CD4-positive, alpha-beta T cell (primary cell): Measurements from ENCODE around the gene CST4. TPM values are rescaled to one million over a fixed set of nuclear protein-coding genes. Genes with fewer than 3 reads are reported as not detected.

Experiments
- ATAC-seq: fragments of 200-7000 bp; cut with Tn5 transposase; one replicate; pipeline ENCODE4 v1.10.0; 2022; ENCODE audit warnings: mild to moderate bottlenecking; ENCODE audit not compliant: poor library complexity
- CTCF ChIA-PET: fragments of 350-600 bp; sonication (Branson Sonifier 250); formaldehyde crosslinking; loops from one replicate; lab custom pipeline; 2021; ENCODE audit warnings: antibody characterized with exemption, inconsistent platforms; lab: Charles Lee
- POLR2A ChIA-PET: fragments of 350-600 bp; sonication (Branson Sonifier 250); formaldehyde crosslinking; loops from one replicate; lab custom pipeline; 2021; ENCODE audit warnings: antibody characterized with exemption, inconsistent platforms; lab: Charles Lee
- DNase-seq, 14 experiments: peaks; one replicate each; pipeline ENCODE4 v3.0.0-alpha.2; 2013 to 2020; ENCODE audit warnings: mixed read lengths in 2 of 14
- H3K27ac ChIP-seq, 2 donors: one replicate each; pipeline versions ENCODE4 v1.5.1 to v1.7.0; 2013; ENCODE audit warnings: low read length in 2 of 2, low read depth in 1 of 2, mild to moderate bottlenecking in 1 of 2
- H3K27me3 ChIP-seq, 2 experiments: 1 replicate in 1 of 2; 2 replicates in 1 of 2; pipeline versions ENCODE4 v1.6.1 to v1.7.0; 2013; ENCODE audit warnings: low read length in 2 of 2, control low read depth in 1 of 2, mild to moderate bottlenecking in 1 of 2, moderate library complexity in 1 of 2; ENCODE audit not compliant: insufficient read depth in 2 of 2, control insufficient read depth in 1 of 2
- H3K36me3 ChIP-seq: one replicate; pipeline ENCODE4 v1.6.1; 2013; ENCODE audit warnings: low read length, control low read depth; ENCODE audit not compliant: insufficient read depth
- H3K4me1 ChIP-seq: one replicate; pipeline ENCODE4 v1.6.1; 2013; ENCODE audit warnings: low read length, control low read depth; ENCODE audit not compliant: insufficient read depth
- H3K4me3 ChIP-seq: one replicate; pipeline ENCODE4 v1.5.1; 2013; ENCODE audit warnings: mild to moderate bottlenecking, low read length, moderate library complexity
- H3K9me3 ChIP-seq, 2 experiments: 1 replicate in 1 of 2; 2 replicates in 1 of 2; pipeline versions ENCODE4 v1.6.1 to v1.7.0; 2013; ENCODE audit warnings: low read length in 2 of 2, mild to moderate bottlenecking in 2 of 2, control low read depth in 1 of 2, moderate library complexity in 1 of 2; ENCODE audit not compliant: control insufficient read depth in 1 of 2, insufficient read depth in 1 of 2
- H3K27ac Mint-ChIP-seq: one replicate; pipeline ENCODE4 v1.8.0; 2020; ENCODE audit warnings: mixed read lengths
- H3K27me3 Mint-ChIP-seq: one replicate; pipeline ENCODE4 v1.8.0; 2021; ENCODE audit warnings: mixed read lengths
- H3K36me3 Mint-ChIP-seq: one replicate; pipeline ENCODE4 v1.8.0; 2021; ENCODE audit warnings: low read depth, mixed read lengths
- H3K4me1 Mint-ChIP-seq: one replicate; pipeline ENCODE4 v1.8.0; 2021; ENCODE audit warnings: low read depth, mixed read lengths
- H3K4me3 Mint-ChIP-seq: one replicate; pipeline ENCODE4 v1.8.0; 2020; ENCODE audit warnings: mild to moderate bottlenecking, mixed read lengths
- H3K9me3 Mint-ChIP-seq: one replicate; pipeline ENCODE4 v1.8.0; 2020; ENCODE audit warnings: mixed read lengths
- CTCF ChIP-seq: fragments of 200-600 bp; IDR thresholded peaks from one replicate; pipeline ENCODE4 v1.8.0; 2022; ENCODE audit warnings: antibody characterized with exemption, mild to moderate bottlenecking
- intact Hi-C, 2 experiments: fragments of 100-400 bp; cut with DNase I in 1 of 2; cut with micrococcal nuclease in 1 of 2; formaldehyde crosslinking; loops; one replicate each; pipeline versions ENCODE4 v1.15.1 to v1.9.0; 2023 to 2025; cut with DNase I, micrococcal nuclease
- total RNA-seq, 174 experiments: library from RNA in 2 of 174; stranded (reverse) in 2 of 174; gene quantifications; one replicate each; pipeline ENCODE4 v1.2.3 and lab custom pipeline; 2021 to 2026

The CST4 gene
- total RNA-seq, 2 experiments from 2014 or later: not detected

DNA sequence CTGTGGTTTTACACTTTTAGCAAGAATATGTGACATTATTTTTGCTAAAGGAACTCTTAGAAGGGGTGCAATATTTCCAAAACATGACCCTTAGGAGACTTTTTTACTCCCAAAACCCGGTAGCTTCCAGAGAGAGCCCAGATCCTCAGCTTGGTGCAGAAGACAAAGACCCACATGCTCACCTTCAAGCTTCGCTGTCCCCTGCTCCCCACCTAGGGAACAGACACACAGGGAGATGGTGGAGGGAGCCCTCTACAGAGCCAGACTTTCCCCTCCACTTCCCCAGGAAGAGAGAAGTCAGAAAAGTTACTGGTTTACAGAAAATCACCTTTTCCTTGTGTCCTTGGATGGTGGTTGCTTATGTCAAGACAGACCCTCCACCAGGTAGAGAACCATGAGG, 5.0 kb downstream of the CST4 start:
- DNase-seq (no peak), ATAC-seq (no peak)
- no peaks in the 10 kb centered on the region for H3K36me3 Mint-ChIP-seq
- H3K27ac Mint-ChIP-seq: no peak overlapping the region
- no peaks in the 10 kb centered on the region for H3K9me3 ChIP-seq
- no peak for TF ChIP-seq CTCF
- ChIA-PET POLR2A (no interaction called here), CTCF (no interaction called here)
- H3K27me3 ChIP-seq: peaks cover 0 to 3% of the 10 kb centered on the region in 2 experiments
- H3K27ac ChIP-seq: no peak overlapping the region
- H3K36me3 ChIP-seq: no peaks in the 10 kb centered on the region
- no peaks in the 10 kb centered on the region for H3K9me3 Mint-ChIP-seq
- H3K27me3 Mint-ChIP-seq: peaks cover 25% of the 10 kb centered on the region
- intact Hi-C loops: no loop called here
- no peaks in the 10 kb centered on the region for H3K4me1 ChIP-seq
- H3K4me3 ChIP-seq: no peak overlapping the region
- no peak overlapping the region for H3K4me3 Mint-ChIP-seq
- H3K4me1 Mint-ChIP-seq: no peaks in the 10 kb centered on the region

DNA sequence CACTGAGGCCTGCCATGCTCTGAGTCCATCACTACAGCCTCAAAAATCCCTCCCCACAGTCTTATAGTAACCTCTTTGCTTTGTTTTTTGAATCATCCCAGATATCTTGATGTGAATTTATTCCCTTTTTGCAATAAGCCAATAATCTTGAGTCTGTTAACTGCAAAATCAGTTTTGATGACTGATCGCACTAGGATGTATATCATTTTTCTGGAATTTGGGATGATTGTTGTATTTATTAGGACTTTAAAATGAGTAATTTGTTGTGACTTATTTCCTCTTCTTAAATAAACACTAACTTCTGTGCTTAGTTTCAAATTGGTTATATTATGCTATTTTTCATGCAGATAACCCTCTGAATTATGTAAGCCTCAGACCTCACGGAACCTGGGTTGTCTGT, 5.6 kb downstream of the CST4 start:
- Histone ChIP-seq H3K9me3 (no peaks in the 10 kb centered on the region), H3K27me3 (peaks cover 0 to 3% of the 10 kb centered on the region in 2 experiments), H3K4me1 (no peaks in the 10 kb centered on the region), H3K36me3 (no peaks in the 10 kb centered on the region), H3K4me3 (no peak overlapping the region), H3K27ac (no peak overlapping the region)
- no peak for TF ChIP-seq CTCF
- CTCF ChIA-PET: no interaction called here
- Mint-ChIP-seq H3K36me3 (no peaks in the 10 kb centered on the region), H3K27ac (no peak overlapping the region), H3K4me1 (no peaks in the 10 kb centered on the region), H3K27me3 (peaks cover 25% of the 10 kb centered on the region), H3K9me3 (no peaks in the 10 kb centered on the region), H3K4me3 (no peak overlapping the region)
- DNase-seq (no peak), ATAC-seq (no peak)
- intact Hi-C loops: no loop called here
- POLR2A ChIA-PET: no interaction called here

DNA sequence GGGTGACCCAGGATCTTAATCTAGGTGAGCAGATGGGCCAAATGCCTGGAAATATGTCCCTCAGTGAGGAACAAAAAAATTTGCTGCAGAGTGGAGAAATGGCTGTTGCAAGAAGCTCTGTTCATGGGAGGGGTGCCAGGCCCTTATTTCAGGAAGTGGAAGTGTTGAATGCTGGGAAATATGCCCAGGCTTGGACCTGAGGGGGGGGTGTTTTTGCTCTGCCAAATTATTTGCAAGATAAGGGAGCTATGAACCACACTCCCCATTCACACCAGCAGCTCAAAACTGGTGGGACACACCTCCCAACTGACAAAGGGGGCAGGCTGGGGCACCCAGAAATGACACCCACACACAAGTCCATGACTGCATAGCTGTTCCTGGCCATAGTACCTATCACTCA, 8.7 kb downstream of the CST4 start:
- ATAC-seq: no peak
- CTCF ChIA-PET: no interaction called here
- H3K27ac ChIP-seq: no peak overlapping the region

More for the DNA sequence above, 8.7 kb downstream of the CST4 start:
- Histone ChIP-seq H3K36me3 (no peaks in the 10 kb centered on the region), H3K27me3 (peaks cover 0 to 3% of the 10 kb centered on the region in 2 experiments), H3K4me3 (no peak overlapping the region), H3K9me3 (no peaks in the 10 kb centered on the region), H3K4me1 (no peaks in the 10 kb centered on the region)
- Mint-ChIP-seq H3K36me3 (no peaks in the 10 kb centered on the region), H3K4me3 (no peak overlapping the region), H3K9me3 (no peaks in the 10 kb centered on the region), H3K27me3 (peaks cover 25% of the 10 kb centered on the region), H3K27ac (no peak overlapping the region), H3K4me1 (no peaks in the 10 kb centered on the region)
- no peak for TF ChIP-seq CTCF
- POLR2A ChIA-PET: no interaction called here
- DNase-seq: no peak
- intact Hi-C loops: no loop called here
